Transverse colon (tissue), 4 donors: ENCODE measurements around the gene KANK4. TPM values are rescaled to one million over a fixed set of nuclear protein-coding genes. Genes with fewer than 3 reads are reported as not detected.

Experiments
- DNase-seq: peaks from one replicate; pipeline ENCODE4 v3.0.0-alpha.2; 2019
- H3K27ac ChIP-seq, 4 donors: fragments of 200-600 bp; sonication (generic); 2 replicates each; pipeline ENCODE4 v1.5.1; 2016 to 2018; ENCODE audit warnings: inconsistent platforms in 4 of 4
- H3K27me3 ChIP-seq: fragments of 200-600 bp; sonication (generic); 2 replicates; pipeline ENCODE4 v1.5.1; 2017; ENCODE audit warnings: inconsistent platforms
- H3K36me3 ChIP-seq, 4 donors: fragments of 200-600 bp; sonication (generic); 2 replicates each; pipeline ENCODE4 v1.5.1; 2017 to 2019; ENCODE audit warnings: inconsistent platforms in 4 of 4
- H3K4me1 ChIP-seq, 4 donors: fragments of 200-600 bp; sonication (generic); 2 replicates each; pipeline ENCODE4 v1.5.1; 2017 to 2020; ENCODE audit warnings: inconsistent platforms in 4 of 4
- H3K4me3 ChIP-seq, 4 donors: fragments of 200-600 bp; sonication (generic); 1 replicate in 1 of 4; 2 replicates in 3 of 4; pipeline versions ENCODE4 v1.5.1 to v1.6.1; 2017 to 2019; ENCODE audit warnings: inconsistent platforms in 4 of 4
- H3K9me3 ChIP-seq, 2 donors: fragments of 200-600 bp; sonication (generic); 2 replicates each; pipeline ENCODE4 v1.5.1; 2017 to 2019; ENCODE audit warnings: inconsistent platforms in 2 of 2
- CTCF ChIP-seq, 5 experiments: fragments of 200-600 bp in 3 of 5; fragments of 450-650 bp in 2 of 5; sonication (generic) in 3 of 5; IDR thresholded peaks; 1 replicate in 2 of 5; 2 replicates in 3 of 5; pipeline ENCODE4 v1.5.1; 2016 to 2017; ENCODE audit warnings: antibody characterized with exemption in 5 of 5, inconsistent platforms in 3 of 5, mild to moderate bottlenecking in 2 of 5, moderate library complexity in 1 of 5
- EP300 ChIP-seq: sonication (generic); formaldehyde crosslinking; IDR thresholded peaks from one replicate; pipeline ENCODE4 v1.6.1; 2017; ENCODE audit warnings: antibody characterized with exemption, low read depth
- POLR2A ChIP-seq: fragments of 450-650 bp; IDR thresholded peaks from one replicate; pipeline ENCODE4 v1.6.1; 2016; ENCODE audit warnings: antibody characterized with exemption, mild to moderate bottlenecking, moderate library complexity
- POLR2AphosphoS5 ChIP-seq, 3 donors: sonication (generic); formaldehyde crosslinking; IDR thresholded peaks; one replicate each; pipeline ENCODE4 v1.6.1; 2016; ENCODE audit warnings: antibody characterized with exemption in 3 of 3
- WGBS, 2 donors: methylation state at CpG; one replicate each; pipeline ENCODE4 v1.1.5; 2018; ENCODE audit warnings: low coverage in 1 of 2; 5-methylcytosine and 5-hydroxymethylcytosine counted together
- in situ Hi-C, 4 donors: fragments of 200-750 bp; cut with MboI; loops; one replicate each; pipeline versions ENCODE4 v1.15.0 to v1.15.1; 2017; ENCODE audit warnings: low sequenced_read_pairs in 3 of 4, low pct_ligation_motif_present in 1 of 4, low pct_unique_long_range_greater_than_20kb in 1 of 4
- intact Hi-C: fragments of 100-400 bp; cut with DNase I; formaldehyde crosslinking; loops from one replicate; pipeline ENCODE4 v1.15.1; 2023; ENCODE audit warnings: low total_unique reads
- small RNA-seq, 4 donors: library from RNA; depleted of rRNA; stranded (forward); fragments of <200 nt; gene quantifications; one replicate each; pipeline ENCODE3, GENCODE V24; 2016
- total RNA-seq, 4 donors: library from RNA; depleted of rRNA; stranded (reverse); fragments of >200 nt; gene quantifications; one replicate each; pipeline ENCODE4 v1.1.0, GENCODE V29; 2016

The KANK4 gene
- total RNA-seq, 4 donors from 2014 or later = 1.2 to 1.3 TPM; not detected in 2

- H3K36me3 ChIP-seq = no peaks in the 10 kb centered on the region
- peaks cover 0 to 16% (median 2%) of the 10 kb centered on the region in 4 donors for H3K4me1 ChIP-seq
- TF ChIP-seq POLR2AphosphoS5 (IDR thresholded peaks at IDR 0.05) (peak in 2 of 3 donors; percentile 29 to 56), POLR2A (peak; percentile 33), CTCF (IDR thresholded peaks at IDR 0.05) (no peak)
- WGBS, 2 donors = 5 to 15% methylated on average over 16 to 41 of the region's 55 CpGs
- intact Hi-C loops (no loop called here), in situ Hi-C loops (no loop called here)
- peaks cover 11% of the 10 kb centered on the region for H3K27me3 ChIP-seq
- H3K9me3 ChIP-seq = no peaks in the 10 kb centered on the region
- H3K4me3 ChIP-seq = peak within 1 kb of the TSS; percentile 4 to 49 (median 36)
- DNase-seq = peak; percentile 77
- peak within 1 kb of the TSS; percentile 17 to 81 (median 64) for H3K27ac ChIP-seq
Measured at GRCh38 chr1:62194651-62195544, 124.3 kb downstream of the KANK4 start, which contains the start of gene L1TD1. L1TD1 (plus strand) TSS chr1:62194849; CDS start chr1:62206629, 11,780 bp downstream.

- no peak for DNase-seq
- TF ChIP-seq CTCF (IDR thresholded peaks at IDR 0.05) (no peak), POLR2A (no peak), EP300 (no peak), POLR2AphosphoS5 (IDR thresholded peaks at IDR 0.05) (no peak)
- Histone ChIP-seq H3K4me3 (no peak overlapping the region), H3K27ac (no peak overlapping the region), H3K4me1 (peaks cover 0 to 2% (median 0%) of the 10 kb centered on the region in 4 donors), H3K9me3 (no peaks in the 10 kb centered on the region), H3K36me3 (no peaks in the 10 kb centered on the region), H3K27me3 (no peaks in the 10 kb centered on the region)
- WGBS, 2 donors = 92 to 94% methylated on average over 7 to 8 of the region's 8 CpGs
- intact Hi-C loops (no loop called here), in situ Hi-C loops (no loop called here)
Measured at GRCh38 chr1:62188111-62188510, 131.1 kb downstream of the KANK4 start.

- Histone ChIP-seq H3K36me3 (no peaks in the 10 kb centered on the region), H3K27ac (no peak overlapping the region), H3K4me3 (no peak overlapping the region), H3K27me3 (no peaks in the 10 kb centered on the region), H3K9me3 (no peaks in the 10 kb centered on the region), H3K4me1 (peaks cover 0 to 2% (median under 1%) of the 10 kb centered on the region in 4 donors)
- in situ Hi-C loops (no loop called here), intact Hi-C loops (no loop called here)
- DNase-seq = no peak
- 94% methylated on average over 5 of the region's 5 CpGs; no CpG with 5 or more reads in 1 of the 2 donors for WGBS, 2 donors
- TF ChIP-seq POLR2A = no peak
- no peak for TF ChIP-seq EP300
- TF ChIP-seq POLR2AphosphoS5 (IDR thresholded peaks at IDR 0.05) = no peak
- no peak for TF ChIP-seq CTCF (IDR thresholded peaks at IDR 0.05)
Measured at GRCh38 chr1:62187548-62187947, 131.7 kb downstream of the KANK4 start.

Small RNA genes lying within 50 kb of the gene (small RNA-seq; reads per million reads assigned to genes)
- gene RNU6-371P = 0 reads per million in 4 donors

Other genes with a start within 250 kb of the KANK4 start
- 1 to 10 TPM in 3 of 4 donors, not detected in 1; 2.0 to 5.4 (median 3.4) TPM for gene L1TD1, start 124.6 kb downstream of the KANK4 start, total RNA-seq
- 10 to 100 TPM in 3 of 4 donors, 1 to 10 TPM in 1; 6.0 to 26.7 (median 25.0) TPM for gene USP1, start 117.6 kb upstream of the KANK4 start, total RNA-seq